IPS-18a (cell line): Measurements from ENCODE around the gene ZRANB2.

Experiments used
- H3K27ac ChIP-seq: one replicate; pipeline ENCODE4 v1.5.1; 2013; ENCODE audit warnings: low read length
- H3K27me3 ChIP-seq: one replicate; pipeline ENCODE4 v1.6.1; 2013; ENCODE audit warnings: mild to moderate bottlenecking, low read length; ENCODE audit not compliant: control insufficient read depth, insufficient read depth
- H3K36me3 ChIP-seq: one replicate; pipeline ENCODE4 v1.6.1; 2013; ENCODE audit warnings: low read depth, low read length; ENCODE audit not compliant: control insufficient read depth
- H3K4me1 ChIP-seq: one replicate; pipeline ENCODE4 v1.6.1; 2013; ENCODE audit warnings: low read depth, low read length; ENCODE audit not compliant: control insufficient read depth
- H3K4me3 ChIP-seq: one replicate; pipeline ENCODE4 v1.5.1; 2013; ENCODE audit warnings: low read length
- H3K9ac ChIP-seq: one replicate; pipeline ENCODE4 v1.6.1; 2013; ENCODE audit warnings: mild to moderate bottlenecking, low read length, moderate library complexity
- H3K9me3 ChIP-seq: one replicate; pipeline ENCODE4 v1.6.1; 2013; ENCODE audit warnings: low read depth, low read length; ENCODE audit not compliant: control insufficient read depth

The ZRANB2 gene

DNA sequence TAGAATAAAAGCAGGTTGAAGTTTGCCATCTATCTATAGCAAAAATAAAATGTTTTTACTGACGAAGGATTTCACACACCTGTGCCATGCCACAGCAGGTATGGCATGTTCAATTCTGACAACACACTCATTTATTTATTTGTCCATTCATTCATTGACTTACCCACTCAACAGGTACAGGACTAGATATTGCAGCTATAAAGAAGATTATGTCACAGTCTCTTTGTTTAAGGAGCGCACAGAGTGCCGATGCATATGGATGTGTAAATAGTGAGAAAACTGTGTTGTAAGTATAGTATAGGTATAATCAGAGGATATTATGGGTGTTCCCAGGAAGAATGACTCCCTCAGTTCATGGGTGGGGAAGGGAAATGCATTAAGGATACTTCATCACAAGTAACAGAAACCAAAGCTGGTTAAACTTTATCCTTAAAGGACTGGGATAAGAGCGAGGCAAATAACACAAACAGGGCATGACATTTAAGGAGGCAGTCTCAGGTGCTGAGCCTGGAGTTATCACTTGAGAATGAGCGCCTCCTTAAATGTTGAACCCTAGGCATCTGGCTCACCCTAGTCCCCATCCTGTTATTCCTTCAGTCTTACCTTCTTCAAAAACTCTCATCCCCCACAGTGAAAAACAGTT lies 7.9 kb upstream of the ZRANB2 start:
- Histone ChIP-seq H3K4me1 (no peaks in the 10 kb centered on the region), H3K9me3 (no peaks in the 10 kb centered on the region), H3K4me3 (no peak overlapping the region), H3K27me3 (peaks cover 18% of the 10 kb centered on the region), H3K9ac (no peak overlapping the region), H3K36me3 (no peaks in the 10 kb centered on the region), H3K27ac (no peak overlapping the region)

GRCh38 chr1:71087713-71088112 lies 6.9 kb upstream of the ZRANB2 start:
- Histone ChIP-seq H3K9me3 (no peaks in the 10 kb centered on the region), H3K27ac (no peak overlapping the region), H3K9ac (no peak overlapping the region), H3K4me1 (no peaks in the 10 kb centered on the region), H3K27me3 (peaks cover 29% of the 10 kb centered on the region), H3K4me3 (no peak overlapping the region), H3K36me3 (no peaks in the 10 kb centered on the region)

DNA sequence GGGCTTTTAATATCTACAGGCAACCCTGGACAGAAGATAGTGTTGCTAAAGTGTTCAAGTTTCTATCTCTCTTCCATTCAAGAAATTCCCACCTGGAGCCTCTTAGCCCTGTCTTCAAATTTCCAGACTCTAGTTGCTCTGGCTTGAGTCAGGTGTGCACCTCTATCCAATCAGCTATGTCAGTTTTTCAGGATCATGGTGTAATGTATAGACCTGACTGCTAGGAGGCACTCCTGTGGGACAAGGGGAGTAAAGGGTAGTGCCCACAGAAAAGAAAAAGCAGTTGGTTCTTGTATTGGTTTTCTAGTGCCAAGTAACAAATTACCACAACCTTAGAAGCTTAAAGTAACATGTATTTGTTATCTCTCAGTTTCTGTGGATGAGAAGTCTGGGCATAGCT lies 6.2 kb upstream of the ZRANB2 start:
- Histone ChIP-seq H3K27ac (no peak overlapping the region), H3K27me3 (peaks cover 35% of the 10 kb centered on the region), H3K36me3 (no peaks in the 10 kb centered on the region), H3K4me1 (no peaks in the 10 kb centered on the region), H3K4me3 (no peak overlapping the region), H3K9ac (no peak overlapping the region), H3K9me3 (no peaks in the 10 kb centered on the region)

DNA sequence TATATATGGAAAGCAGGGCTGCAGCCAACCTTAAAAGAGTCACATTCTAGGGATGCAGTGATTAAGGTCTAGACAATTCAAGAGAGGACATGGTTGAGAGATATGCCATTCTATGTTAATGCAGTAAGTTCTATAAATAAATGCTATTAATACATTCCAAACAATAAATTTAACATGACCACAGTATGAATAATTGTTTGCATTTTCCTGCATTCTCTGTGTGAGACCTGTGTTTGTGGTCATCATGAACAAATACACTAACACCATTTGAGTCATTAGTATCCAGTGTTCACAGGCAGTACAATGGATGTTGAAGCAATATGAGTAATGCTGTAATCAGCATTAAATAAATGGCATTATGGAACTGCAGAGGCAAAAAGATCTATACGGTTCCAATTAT lies 5.5 kb upstream of the ZRANB2 start:
- Histone ChIP-seq H3K9ac (no peak overlapping the region), H3K4me3 (no peak overlapping the region), H3K27me3 (peaks cover 38% of the 10 kb centered on the region), H3K9me3 (no peaks in the 10 kb centered on the region), H3K36me3 (no peaks in the 10 kb centered on the region), H3K4me1 (no peaks in the 10 kb centered on the region), H3K27ac (no peak overlapping the region)

DNA sequence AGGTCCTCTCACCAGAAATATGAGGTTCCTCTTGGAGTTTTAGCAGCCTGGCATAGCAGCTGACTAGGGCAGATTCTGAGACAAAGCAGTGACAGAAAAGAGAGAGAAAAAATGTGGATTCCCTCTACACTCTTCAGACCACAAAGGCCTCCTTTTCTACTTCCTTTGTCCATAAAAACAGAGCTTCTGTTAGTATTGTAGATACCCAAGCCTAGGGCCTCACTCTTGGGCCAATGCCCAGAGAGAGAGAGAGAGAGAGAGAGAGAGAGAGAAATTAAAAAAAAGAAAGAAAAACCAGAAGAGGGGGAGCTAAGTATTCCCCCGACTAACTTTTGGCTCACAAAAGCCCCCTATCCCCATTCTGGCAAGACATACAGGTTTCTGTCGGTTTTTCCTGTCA lies 2.4 kb upstream of the ZRANB2 start:
- Histone ChIP-seq H3K4me1 (peaks cover 8% of the 10 kb centered on the region), H3K36me3 (peaks cover 1% of the 10 kb centered on the region), H3K9ac (no peak overlapping the region), H3K4me3 (no peak overlapping the region), H3K9me3 (no peaks in the 10 kb centered on the region), H3K27ac (no peak overlapping the region), H3K27me3 (peaks cover 38% of the 10 kb centered on the region)

DNA sequence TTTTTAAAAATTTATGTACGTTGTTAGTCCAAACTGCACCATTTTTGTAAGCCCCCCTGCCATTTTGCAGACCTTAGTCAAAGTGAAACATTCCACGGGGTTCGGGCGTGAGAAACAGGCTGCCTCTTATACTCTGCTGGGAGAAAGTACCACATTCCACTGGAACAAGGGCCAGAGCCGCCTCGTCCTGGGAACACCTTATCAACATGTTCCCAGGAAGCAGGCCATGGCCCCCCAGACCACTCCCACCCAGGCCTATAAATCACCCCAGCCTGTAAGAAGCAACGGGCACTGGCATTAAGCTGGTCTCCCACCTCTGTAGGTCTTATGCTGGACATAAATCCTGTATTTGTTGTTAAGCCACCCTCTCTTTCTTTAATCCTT lies 854 bp upstream of the ZRANB2 start:
- Histone ChIP-seq H3K4me3 (peak overlapping the region; percentile 99), H3K9ac (peak overlapping the region; percentile 93), H3K36me3 (peaks cover 17% of the 10 kb centered on the region), H3K9me3 (no peaks in the 10 kb centered on the region), H3K4me1 (peaks cover 8% of the 10 kb centered on the region), H3K27me3 (peaks cover 38% of the 10 kb centered on the region), H3K27ac (no peak overlapping the region)

- Histone ChIP-seq H3K4me3 (peak overlapping the region; percentile 99), H3K27me3 (peaks cover 35% of the 10 kb centered on the region), H3K9me3 (no peaks in the 10 kb centered on the region), H3K9ac (peak overlapping the region; percentile 93), H3K36me3 (peaks cover 31% of the 10 kb centered on the region), H3K27ac (peak overlapping the region; percentile 86), H3K4me1 (peaks cover 8% of the 10 kb centered on the region)
Observed at GRCh38 chr1:71080230-71080738, 551 bp downstream of the ZRANB2 start.

- Histone ChIP-seq H3K36me3 (peaks cover 84% of the 10 kb centered on the region), H3K27ac (no peak overlapping the region), H3K4me1 (peaks cover 7% of the 10 kb centered on the region), H3K9me3 (no peaks in the 10 kb centered on the region), H3K27me3 (no peaks in the 10 kb centered on the region), H3K9ac (no peak overlapping the region), H3K4me3 (no peak overlapping the region)
Observed at GRCh38 chr1:71074681-71075080, 6.2 kb downstream of the ZRANB2 start.

GRCh38 chr1:71072273-71072672 lies 8.6 kb downstream of the ZRANB2 start:
- H3K9ac ChIP-seq, result no peak overlapping the region
- H3K36me3 ChIP-seq, result peaks cover 94% of the 10 kb centered on the region
- no peak overlapping the region for H3K27ac ChIP-seq
- no peaks in the 10 kb centered on the region for H3K9me3 ChIP-seq
- H3K4me1 ChIP-seq, result no peaks in the 10 kb centered on the region
- no peaks in the 10 kb centered on the region for H3K27me3 ChIP-seq
- H3K4me3 ChIP-seq, result no peak overlapping the region

DNA sequence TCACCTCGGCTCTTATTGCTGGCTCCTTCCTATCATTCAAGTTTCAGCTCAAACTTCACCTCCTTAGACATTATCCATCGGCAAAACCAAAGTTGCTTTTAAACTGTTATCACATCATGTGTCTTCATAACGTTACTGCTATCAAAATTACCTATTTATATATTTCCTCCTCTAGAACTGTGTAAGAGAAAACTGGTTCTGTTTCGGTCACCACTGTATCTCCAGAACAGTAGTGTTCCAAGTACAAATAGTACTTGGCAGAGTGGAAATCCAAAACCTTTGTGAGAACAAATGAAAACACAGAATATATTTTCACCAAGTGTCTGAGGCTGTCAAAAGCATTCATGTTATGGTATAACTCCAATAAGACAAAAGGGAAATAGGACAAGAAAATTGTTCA lies 9.1 kb downstream of the ZRANB2 start:
- Histone ChIP-seq H3K4me3 (no peak overlapping the region), H3K36me3 (peaks cover 94% of the 10 kb centered on the region), H3K27ac (no peak overlapping the region), H3K4me1 (no peaks in the 10 kb centered on the region), H3K27me3 (no peaks in the 10 kb centered on the region), H3K9ac (no peak overlapping the region), H3K9me3 (no peaks in the 10 kb centered on the region)

DNA sequence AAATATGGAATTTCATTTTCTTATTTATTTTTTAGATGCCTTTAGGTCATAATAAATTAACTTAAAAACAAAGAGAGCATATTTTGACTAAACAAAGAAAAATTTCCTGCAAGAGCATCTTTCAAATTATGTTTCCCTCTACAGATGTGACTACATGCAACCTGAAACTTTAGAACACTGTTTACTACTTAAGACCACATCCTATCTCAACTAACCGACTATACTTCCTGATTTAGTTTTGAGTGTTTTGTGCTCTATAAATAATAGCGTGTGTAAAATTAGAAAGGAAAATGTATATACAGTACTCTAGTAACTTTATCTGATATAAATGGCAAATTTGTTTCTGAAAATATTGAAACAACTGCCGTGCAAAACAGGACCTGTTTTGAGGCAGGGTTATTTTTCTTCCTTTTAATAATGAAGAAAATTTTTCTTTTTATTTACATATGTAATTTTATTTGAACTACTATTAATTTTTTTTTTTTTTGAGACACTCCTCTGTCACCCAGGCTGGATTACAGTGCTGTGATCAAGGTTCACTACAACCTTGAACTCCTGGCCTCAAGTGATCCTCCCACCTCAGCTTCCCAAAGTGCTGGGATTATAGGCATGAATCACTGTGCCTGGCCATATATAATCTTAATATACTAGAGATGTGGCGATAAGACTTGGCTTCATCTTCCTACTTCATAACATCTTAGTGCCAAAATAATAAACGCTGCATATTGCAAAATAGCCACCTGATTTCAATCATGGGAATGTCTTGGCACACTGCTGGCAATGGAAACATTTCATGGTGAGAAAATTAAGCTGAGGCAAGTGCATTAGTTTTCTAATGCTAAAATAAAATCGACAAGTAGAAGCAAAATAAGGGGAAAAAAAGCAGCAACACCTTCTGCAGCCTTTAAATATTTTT lies 12.3 kb downstream of the ZRANB2 start:
- no peak overlapping the region for H3K4me3 ChIP-seq
- peaks cover 95% of the 10 kb centered on the region for H3K36me3 ChIP-seq

More for the DNA sequence above, 12.3 kb downstream of the ZRANB2 start:
- Histone ChIP-seq H3K9ac (no peak overlapping the region), H3K27ac (no peak overlapping the region), H3K27me3 (no peaks in the 10 kb centered on the region), H3K9me3 (no peaks in the 10 kb centered on the region), H3K4me1 (no peaks in the 10 kb centered on the region)
